Measurements from ENCODE around the gene JMJD6.

Gene JMJD6

DNA sequence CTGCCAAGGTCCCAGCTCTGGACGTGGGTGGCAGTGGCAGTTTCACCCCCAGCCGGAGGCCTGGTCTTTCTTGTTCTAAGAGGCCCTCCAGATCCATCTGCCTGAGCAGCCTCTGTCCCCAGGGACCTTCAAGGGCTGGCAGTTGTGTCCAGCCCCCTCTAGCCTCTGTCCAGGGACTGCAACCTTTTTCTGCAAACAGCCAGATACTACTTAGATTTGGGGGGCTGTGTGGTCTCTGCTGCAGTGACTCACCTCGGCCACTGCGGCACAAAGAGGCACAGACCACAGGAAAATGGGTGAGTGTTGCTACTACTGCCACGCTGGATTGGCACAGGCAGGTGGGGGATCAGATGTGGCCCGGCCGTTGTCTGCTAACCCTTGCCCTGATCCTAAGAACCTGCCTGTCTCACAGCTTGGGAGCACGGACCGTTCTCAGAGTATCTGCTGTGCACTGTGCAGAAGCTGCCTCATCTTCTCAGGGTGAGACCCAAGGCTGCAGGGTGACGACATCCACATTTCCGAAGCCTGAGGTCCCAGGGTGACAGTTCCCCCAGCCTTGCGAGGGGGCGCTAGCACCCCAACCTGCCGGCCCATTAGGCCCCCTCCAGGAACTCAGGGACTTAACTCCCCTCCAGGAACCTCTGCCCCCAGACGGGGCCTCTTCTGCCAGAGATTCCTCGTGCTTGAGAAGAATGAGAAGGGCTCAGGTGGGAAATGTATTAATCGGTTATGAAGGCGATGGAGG lies 43.2 kb downstream of the JMJD6 start:
- DNase-seq: no peak

DNA sequence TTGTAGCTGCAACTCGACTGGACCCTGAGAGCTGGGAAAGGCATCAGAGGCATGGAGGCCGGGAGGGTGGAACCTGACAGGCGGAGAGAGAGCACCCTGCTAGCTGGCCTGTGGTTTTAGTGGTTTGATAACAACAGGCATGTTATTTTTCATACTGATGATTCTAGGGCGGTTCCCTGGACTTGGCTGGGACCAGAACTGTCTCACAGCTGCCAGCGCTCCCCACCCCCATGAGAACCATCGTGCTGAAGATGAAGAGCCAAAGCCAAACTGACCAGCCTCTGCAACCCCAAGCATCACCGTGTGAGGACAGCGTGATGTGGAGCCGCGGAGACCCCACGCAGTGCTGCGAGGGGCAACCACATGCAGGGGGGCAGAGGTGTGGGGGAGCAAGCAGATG lies 44.1 kb downstream of the JMJD6 start:
- no peak for DNase-seq

DNA sequence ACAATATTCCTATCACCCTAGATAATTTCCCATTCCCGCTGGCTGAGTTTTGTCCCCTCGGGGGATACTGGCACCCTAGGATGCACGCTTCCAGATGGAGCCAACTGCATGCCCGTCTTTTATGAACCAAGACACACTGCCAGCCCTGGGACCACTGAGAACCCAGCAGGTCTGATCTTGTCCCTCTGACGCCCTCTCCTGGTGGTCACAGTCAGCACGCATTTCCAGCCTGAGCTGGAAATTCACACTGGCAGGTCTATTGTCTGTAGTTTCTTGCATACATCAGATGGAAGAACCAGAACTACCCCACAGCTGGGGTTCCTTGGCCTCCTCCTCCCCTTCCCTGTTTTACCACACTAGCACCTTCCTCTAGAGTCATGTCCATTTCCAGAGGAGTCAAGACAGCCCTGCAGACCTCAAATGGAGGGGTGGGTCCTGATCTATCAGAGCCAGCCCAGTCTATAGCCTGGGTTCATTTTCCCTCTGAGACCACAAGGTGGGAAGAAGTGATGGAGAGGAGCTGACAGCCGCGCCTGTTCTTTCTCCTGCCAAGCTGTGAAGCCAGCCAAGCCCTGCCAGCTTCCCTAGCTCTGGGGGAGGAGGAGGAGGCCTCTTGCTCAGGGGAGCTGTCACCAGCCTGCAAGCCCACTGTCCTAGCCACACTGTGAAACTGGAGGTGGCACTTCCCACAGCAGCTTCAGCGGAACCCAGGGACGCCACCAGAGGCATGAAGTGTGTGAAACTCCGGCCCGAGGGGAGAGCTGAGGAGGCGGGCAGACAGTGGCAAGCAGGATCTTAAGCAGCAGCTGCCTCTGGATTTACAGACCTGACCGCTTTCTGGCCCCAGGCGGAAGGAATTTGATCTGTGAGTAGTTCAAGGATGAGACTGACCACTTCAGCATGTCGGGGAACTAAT lies 44.9 kb downstream of the JMJD6 start:
- peak in 41 of 56 donors; percentile 12 to 78 (median 48) for DNase-seq

DNA sequence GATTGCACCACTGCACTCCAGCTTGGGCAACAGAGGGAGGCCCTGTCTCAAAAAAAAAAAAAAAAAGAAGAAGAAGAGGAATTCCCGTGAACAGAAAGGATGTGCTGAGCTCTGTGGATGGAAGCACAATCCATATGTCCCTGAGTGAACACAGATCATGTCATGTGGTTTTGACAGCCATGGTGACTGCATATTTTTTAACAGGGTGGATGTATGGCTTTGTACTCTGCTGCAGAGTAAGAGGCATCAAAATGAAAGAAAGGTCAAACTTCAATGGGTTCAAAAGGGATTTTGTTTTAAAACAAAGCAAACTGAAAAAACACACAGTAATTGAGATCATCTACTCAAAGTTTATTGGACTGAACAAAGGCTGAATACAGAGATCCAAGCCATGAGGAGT lies 47.2 kb downstream of the JMJD6 start:
- DNase-seq: no peak

DNA sequence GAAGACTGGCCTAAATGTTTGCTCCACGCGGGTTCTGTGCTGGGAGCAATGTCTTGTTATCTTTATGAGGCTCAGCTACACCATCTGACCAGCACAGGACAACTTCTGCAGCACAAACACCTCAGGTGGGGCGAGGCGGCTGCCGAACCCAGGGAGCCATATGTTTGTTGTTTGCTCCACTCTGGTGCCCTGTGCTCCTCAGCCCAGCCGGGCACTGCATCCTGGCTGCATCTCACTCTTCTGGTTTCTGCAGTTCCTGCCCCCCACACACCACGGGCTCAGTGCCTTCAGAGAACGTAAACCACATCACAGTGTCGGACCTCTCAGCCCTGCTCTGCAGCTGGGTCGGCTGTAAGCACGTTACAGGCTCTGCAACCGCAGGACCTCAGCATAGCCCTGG lies 48.1 kb downstream of the JMJD6 start:
- no peak for DNase-seq

DNA sequence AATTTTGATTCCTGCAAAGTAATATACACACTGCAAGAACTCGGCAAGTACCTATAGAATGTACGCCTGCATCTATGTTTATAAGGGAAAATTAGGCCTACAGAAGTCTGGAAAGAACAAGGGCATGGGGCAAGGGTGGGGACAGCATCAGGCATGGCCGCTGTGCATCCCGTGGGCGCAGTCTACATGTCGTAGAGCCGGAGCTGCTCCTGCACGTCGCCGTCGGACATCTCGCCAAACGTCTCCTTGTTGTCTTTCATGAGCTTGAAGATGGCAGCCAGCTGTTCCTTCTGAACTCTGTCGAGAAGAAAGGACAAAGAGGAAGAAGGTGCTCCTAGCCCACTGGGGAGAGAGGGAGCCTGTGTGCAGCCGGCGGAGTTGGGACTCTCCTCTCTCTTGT lies 49.0 kb downstream of the JMJD6 start:
- no peak for DNase-seq

GRCh38 chr17:76676629-76677028 lies 49.8 kb downstream of the JMJD6 start:
- DNase-seq: no peak

DNA sequence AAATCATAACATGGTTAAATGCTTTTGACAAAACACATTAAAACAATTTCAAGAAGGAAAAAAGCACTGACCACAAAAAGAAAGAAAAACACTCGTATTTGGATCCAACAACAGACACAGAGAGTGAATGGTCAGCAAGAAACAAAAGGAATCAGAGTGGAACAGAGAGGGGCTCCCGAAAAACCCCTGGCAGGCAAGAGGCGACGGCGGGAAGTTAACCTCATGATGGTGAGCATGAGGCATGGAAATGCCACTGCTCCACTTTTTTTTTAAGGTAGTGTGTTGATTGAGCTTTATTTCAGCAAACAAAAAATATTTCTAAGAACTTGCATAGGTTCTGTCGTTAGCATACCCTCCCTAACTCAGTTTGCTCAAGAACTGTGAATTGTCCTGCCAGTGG lies 50.8 kb downstream of the JMJD6 start:
- no peak for DNase-seq

DNA sequence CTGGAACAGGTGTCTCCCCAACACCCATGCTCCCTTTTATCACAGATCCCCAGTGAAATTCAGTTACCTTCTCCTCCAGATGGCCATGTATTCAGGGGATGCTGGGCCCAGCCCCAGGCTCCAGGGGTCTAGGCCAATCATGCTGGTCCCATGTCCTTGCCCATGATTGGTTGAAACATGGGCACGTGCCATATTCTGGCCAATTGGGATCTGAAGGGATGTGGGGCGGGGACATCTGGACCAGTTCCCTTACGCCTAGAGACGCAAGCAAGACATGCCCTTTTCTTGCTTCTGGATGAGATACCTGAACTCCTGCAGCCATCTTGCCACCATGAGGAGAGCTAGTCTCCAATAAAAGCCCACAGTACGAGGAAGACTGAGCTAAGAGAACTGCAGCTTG lies 51.8 kb downstream of the JMJD6 start:
- no peak for DNase-seq

DNA sequence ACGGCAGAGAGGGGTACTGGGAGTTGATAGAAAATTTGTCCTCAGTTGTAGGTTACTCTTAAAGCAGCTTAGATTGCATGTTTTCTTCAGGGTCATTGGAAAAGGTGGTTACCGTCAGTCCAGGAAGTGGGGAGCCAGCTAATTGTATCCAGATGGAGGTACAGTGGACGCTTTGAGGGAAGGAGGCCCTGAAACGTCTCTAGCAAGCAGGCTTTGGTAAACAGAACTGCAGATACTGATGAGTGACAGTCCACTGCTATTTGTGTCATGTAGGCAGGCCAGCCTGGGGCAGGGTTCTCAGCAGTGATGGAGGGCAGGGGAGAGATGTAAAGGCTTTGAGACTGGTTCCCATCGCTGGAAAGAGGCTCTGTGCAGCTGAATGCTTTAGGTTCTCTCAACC lies 52.7 kb downstream of the JMJD6 start:
- no peak for DNase-seq

- no peak for DNase-seq
Measured at GRCh38 chr17:76672892-76673291, 53.5 kb downstream of the JMJD6 start.

DNA sequence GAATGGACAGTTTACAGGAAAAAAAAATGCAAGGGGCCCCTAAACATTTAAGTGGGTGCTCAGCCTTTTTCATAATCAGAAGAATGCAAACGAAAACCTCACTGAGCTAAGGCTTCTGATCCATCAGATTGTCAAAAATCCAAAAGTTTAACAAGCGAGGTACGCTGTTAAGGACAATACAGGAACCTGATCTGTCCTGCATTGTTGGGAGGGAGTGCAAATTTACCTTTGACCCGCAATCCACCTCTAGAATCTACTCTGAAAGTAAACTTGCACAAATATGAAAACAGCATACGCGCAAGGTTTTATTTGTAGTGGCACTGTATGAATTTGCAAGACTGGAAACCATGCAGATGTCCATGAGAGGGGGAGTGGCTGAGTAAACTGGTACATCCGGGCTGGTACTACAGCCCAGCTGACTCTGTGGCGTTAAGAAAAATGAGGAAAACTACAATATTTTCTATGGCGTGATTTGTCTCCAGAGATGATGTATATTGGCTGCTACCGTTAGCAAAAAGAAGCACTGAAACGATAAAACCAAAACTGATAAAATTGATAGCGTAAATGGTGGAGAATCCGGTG lies 54.0 kb downstream of the JMJD6 start:
- no peak for DNase-seq

GRCh38 chr17:76671912-76672262 lies 54.5 kb downstream of the JMJD6 start:
- no peak for DNase-seq

GRCh38 chr17:76671123-76671911 lies 55.1 kb downstream of the JMJD6 start:
- DNase-seq: peak; percentile 86 to 100 (median 99)

DNA sequence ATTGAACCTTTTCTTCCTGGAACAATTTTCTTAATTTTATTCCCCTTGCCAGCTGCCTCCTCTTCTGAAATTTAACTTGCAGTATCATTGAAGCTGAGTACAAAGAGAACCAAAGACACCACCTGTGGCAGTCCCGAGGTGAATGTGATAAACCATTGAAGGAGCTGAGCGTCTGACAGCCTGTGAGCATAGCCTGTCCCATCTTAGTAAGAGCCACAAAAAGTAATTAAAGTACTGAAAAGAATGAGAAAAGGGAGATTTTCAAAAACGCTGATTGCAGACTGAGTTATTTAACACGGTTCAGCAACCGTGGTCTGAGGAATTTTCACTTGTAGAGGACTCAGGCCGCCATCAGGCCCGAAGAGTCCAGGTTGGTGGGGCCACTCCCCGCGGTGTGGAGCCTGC lies 55.7 kb downstream of the JMJD6 start:
- no peak for DNase-seq

DNA sequence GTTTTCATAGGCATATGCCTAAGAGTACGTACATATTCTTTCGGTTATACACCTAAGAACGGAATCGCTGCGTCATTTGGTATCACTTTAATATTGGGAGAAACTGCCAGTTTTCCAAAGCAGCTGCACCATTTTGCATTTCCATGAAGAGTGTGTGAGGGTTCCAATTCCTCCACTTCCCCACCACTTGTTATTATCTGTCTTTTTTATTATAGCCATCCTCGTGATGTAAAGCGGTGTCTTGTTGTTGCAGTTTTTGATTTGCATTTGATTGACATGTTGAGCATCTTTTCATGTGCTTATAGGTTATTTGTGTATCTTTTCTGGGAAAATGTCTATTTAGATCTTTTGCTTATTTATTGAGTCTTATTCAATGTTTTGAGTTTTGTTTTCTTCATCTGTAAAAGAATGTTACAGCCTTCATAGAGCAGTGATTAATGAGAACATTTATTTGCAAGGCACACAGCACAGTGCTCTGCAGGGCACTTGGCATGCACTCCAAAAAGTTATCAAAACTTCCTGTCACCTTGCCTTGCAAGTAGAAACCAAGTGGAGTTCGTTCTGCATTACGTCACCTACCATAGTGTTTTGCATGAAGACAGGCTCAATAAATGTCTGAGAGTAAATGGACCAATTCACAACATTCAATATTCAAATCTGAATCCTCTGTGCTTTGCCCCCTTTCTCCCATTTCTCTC lies 56.2 kb downstream of the JMJD6 start:
- DNase-seq: no peak

Measured in amygdala (tissue), 56 donors.